Prostate gland (tissue), 2 donors: ENCODE results near the gene PTPRK. TPM values are rescaled to one million over a fixed set of nuclear protein-coding genes. Genes with fewer than 3 reads are reported as not detected.

Experiments
- DNase-seq: peaks from one replicate; pipeline ENCODE4 v3.0.0-alpha.2; 2019; ENCODE audit warnings: low spot score
- H3K27ac ChIP-seq, 2 donors: fragments of 200-600 bp; sonication (generic); 2 replicates each; pipeline ENCODE4 v1.5.1; 2017 to 2019
- H3K27me3 ChIP-seq: fragments of 200-600 bp; sonication (generic); replicated peaks from 2 replicates; pipeline ENCODE4 v1.5.1; 2019; ENCODE audit not compliant: insufficient read depth
- H3K36me3 ChIP-seq, 2 donors: fragments of 200-600 bp; sonication (generic); 1 replicate in 1 of 2; 2 replicates in 1 of 2; pipeline versions ENCODE4 v1.5.1 to v1.8.1; 2017 to 2019
- H3K4me1 ChIP-seq: fragments of 200-600 bp; sonication (generic); replicated peaks from 2 replicates; pipeline ENCODE4 v1.5.1; 2019
- H3K4me3 ChIP-seq, 2 donors: fragments of 200-600 bp; sonication (generic); 2 replicates each; pipeline ENCODE4 v1.5.1; 2017 to 2019
- H3K9me3 ChIP-seq: fragments of 200-600 bp; sonication (generic); 2 replicates; pipeline ENCODE4 v1.5.1; 2017
- CTCF ChIP-seq, 4 experiments: fragments of 200-600 bp in 2 of 4; fragments of 450-650 bp in 2 of 4; sonication (generic) in 2 of 4; IDR thresholded peaks; 1 replicate in 3 of 4; 2 replicates in 1 of 4; pipeline ENCODE4 v1.5.1; 2016 to 2019; ENCODE audit warnings: antibody characterized with exemption in 4 of 4, mild to moderate bottlenecking in 2 of 4, moderate library complexity in 2 of 4
- POLR2A ChIP-seq: fragments of 450-650 bp; IDR thresholded peaks from one replicate; pipeline ENCODE4 v1.6.1; 2016; ENCODE audit warnings: antibody characterized with exemption, mild to moderate bottlenecking
- POLR2AphosphoS5 ChIP-seq: sonication (generic); formaldehyde crosslinking; IDR thresholded peaks from one replicate; pipeline ENCODE4 v1.6.1; 2017; ENCODE audit warnings: antibody characterized with exemption
- WGBS: methylation state at CpG from one replicate; pipeline ENCODE4 v1.1.5; 2018; 5-methylcytosine and 5-hydroxymethylcytosine counted together
- intact Hi-C: fragments of 100-400 bp; cut with DNase I; formaldehyde crosslinking; loops from one replicate; pipeline ENCODE4 v1.14.2; 2022
- total RNA-seq, 2 donors: library from RNA; depleted of rRNA; stranded (reverse); fragments of >200 nt; gene quantifications; one replicate each; pipeline ENCODE4 v1.1.0, GENCODE V29; 2016

PTPRK gene
- total RNA-seq, 2 donors from 2014 or later: 32.0 to 64.6 TPM

DNA sequence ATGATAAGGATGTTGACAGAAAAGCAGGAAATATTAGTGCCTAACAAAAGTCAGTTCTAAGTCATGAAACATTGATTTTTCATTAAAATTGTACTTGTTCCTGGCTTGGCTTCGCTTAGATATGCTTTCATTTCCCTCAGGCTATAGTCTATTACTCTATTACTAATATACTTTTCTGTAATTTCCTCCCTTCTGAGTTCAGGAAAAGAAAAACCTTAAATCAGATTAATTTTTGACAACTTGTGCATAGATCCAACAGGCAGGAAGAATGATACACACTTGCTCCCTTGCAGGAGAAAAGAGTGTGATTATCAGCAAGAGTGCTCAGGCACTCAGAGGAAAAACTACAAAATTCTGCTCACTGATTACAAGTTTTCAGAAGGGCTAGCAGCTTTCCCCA lies 474.4 kb downstream of the PTPRK start:
- intact Hi-C loops: no loop called here
- 84% methylated on average over 1 of the region's 1 CpG for WGBS
- Histone ChIP-seq H3K27me3 (no peaks in the 10 kb centered on the region), H3K36me3 (no peaks in the 10 kb centered on the region), H3K4me3 (no peak overlapping the region), H3K9me3 (no peaks in the 10 kb centered on the region), H3K27ac (no peak overlapping the region), H3K4me1 (no peaks in the 10 kb centered on the region)
- TF ChIP-seq POLR2A (no peak), CTCF (IDR thresholded peaks at IDR 0.05) (no peak), POLR2AphosphoS5 (no peak)
- DNase-seq: no peak

GRCh38 chr6:128039543-128039942 lies 480.9 kb downstream of the PTPRK start:
- no peak overlapping the region for H3K4me3 ChIP-seq
- DNase-seq: no peak
- H3K27me3 ChIP-seq: no peaks in the 10 kb centered on the region
- no peaks in the 10 kb centered on the region for H3K4me1 ChIP-seq
- no peak overlapping the region for H3K27ac ChIP-seq
- intact Hi-C loops: no loop called here
- no peak for TF ChIP-seq POLR2A
- no peaks in the 10 kb centered on the region for H3K36me3 ChIP-seq
- no peaks in the 10 kb centered on the region for H3K9me3 ChIP-seq
- 83% methylated on average over 2 of the region's 2 CpGs for WGBS

DNA sequence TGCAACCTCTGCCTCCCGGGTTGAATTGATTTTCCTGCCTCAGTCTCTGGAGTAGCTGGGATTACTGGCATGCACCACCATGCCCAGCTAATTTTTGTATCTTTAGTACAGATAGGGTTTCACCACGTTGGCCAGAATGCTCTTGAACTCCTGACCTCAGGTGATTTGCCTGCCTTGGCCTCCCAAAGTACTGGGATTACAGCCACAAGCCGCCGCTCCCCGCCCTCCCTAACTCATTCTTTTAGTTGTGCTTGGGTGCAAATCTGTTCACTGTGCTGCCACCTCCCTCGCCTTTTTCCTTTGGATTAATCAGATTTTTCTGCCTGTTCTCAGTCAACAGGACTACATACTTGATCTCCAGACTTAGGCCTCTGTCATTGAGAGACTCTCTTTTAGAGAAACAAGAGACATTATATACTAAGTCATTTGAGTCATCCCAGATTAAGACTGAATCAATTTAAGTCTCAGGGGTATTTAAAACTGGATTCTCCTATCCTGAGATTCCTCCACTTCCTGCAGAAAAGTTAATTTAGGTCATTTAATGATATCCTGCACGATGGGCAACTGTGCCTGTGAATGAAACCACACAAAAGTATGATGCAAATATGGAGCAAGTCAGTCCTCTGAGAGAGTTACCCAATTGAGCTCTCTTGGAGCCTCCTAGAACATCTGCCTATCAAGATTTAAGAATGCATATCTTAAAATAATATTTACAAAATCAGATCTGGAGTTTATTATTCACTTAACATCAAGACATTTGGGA lies 483.4 kb downstream of the PTPRK start:
- 93% methylated on average over 7 of the region's 7 CpGs for whole genome bisulfite sequencing
- Histone ChIP-seq H3K4me1 (no peaks in the 10 kb centered on the region), H3K4me3 (no peak overlapping the region), H3K9me3 (no peaks in the 10 kb centered on the region), H3K27ac (no peak overlapping the region), H3K27me3 (no peaks in the 10 kb centered on the region), H3K36me3 (no peaks in the 10 kb centered on the region)
- DNase-seq: no peak
- TF ChIP-seq POLR2AphosphoS5 (no peak), CTCF (IDR thresholded peaks at IDR 0.05) (no peak), POLR2A (no peak)
- intact Hi-C loops: no loop called here

DNA sequence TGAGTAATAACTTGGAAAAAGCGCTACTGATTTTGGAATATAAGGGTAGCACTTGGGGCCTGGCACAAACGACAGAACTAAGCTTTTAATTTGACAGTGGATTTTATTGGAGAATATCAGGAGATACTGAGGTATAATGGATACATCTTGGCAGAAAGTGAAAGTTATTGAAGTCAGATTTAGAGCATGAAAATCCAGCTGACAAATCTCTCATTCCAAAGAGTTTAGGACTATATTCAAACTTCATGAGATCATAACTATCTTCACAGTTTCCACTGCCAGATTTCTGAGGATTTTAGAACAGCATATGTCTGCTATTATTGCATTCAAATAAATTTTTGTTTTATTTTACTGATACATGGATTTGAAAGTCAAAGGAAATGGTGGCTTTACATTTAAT lies 487.2 kb downstream of the PTPRK start:
- DNase-seq: no peak
- Histone ChIP-seq H3K4me3 (no peak overlapping the region), H3K9me3 (no peaks in the 10 kb centered on the region), H3K27me3 (no peaks in the 10 kb centered on the region), H3K27ac (no peak overlapping the region), H3K36me3 (no peaks in the 10 kb centered on the region), H3K4me1 (no peaks in the 10 kb centered on the region)
- intact Hi-C loops: no loop called here
- WGBS: 73% methylated on average over 2 of the region's 2 CpGs
- TF ChIP-seq POLR2AphosphoS5 (no peak), POLR2A (no peak), CTCF (IDR thresholded peaks at IDR 0.05) (no peak)

DNA sequence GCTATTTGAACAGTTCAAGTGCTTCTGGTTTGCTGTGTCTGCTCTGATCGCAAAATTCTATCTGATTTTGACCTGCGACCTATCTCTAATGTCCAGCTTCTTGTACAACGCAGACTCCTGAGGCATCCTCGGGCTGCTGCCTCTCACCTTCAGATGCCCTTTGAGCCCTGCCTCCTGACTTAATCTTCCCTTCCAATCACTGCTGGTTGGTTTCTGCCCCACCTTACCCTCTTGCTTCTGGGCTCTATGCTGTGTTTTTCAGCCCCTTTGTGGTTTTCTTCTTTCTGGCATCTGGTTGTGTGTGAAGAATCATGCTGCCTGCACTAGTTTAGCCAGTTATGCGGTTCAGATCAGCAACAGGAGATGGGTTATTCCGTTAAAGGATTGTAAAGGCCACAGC lies 488.4 kb downstream of the PTPRK start:
- WGBS: 78% methylated on average over 6 of the region's 6 CpGs
- Histone ChIP-seq H3K4me3 (no peak overlapping the region), H3K4me1 (no peaks in the 10 kb centered on the region), H3K9me3 (no peaks in the 10 kb centered on the region), H3K36me3 (no peaks in the 10 kb centered on the region), H3K27me3 (no peaks in the 10 kb centered on the region), H3K27ac (no peak overlapping the region)
- TF ChIP-seq CTCF (IDR thresholded peaks at IDR 0.05) (no peak), POLR2A (no peak), POLR2AphosphoS5 (no peak)
- DNase-seq: no peak
- intact Hi-C loops: no loop called here
